Aorta (tissue), 5 donors: ENCODE measurements around the gene FANCC. TPM values are rescaled to one million over a fixed set of nuclear protein-coding genes. Genes with fewer than 3 reads are reported as not detected.
A peak's percentile ranks its signal among the peaks of the same experiment; 100 is the strongest.

Experiments
- ATAC-seq: fragments of 200-7000 bp; cut with Tn5 transposase; one replicate; pipeline ENCODE4 v1.9.1; 2022; ENCODE audit warnings: moderate library complexity; ENCODE audit not compliant: low FRiP score
- DNase-seq, 2 donors: peaks; one replicate each; pipeline ENCODE4 v3.0.0-alpha.2; 2020
- H3K27ac ChIP-seq, 2 donors: one replicate each; pipeline ENCODE4 v1.5.1; 2013; ENCODE audit warnings: low read length in 2 of 2, mild to moderate bottlenecking in 2 of 2, moderate library complexity in 2 of 2, control low read depth in 1 of 2, inconsistent platforms in 1 of 2, low read depth in 1 of 2
- H3K27me3 ChIP-seq, 2 donors: one replicate each; pipeline ENCODE4 v1.6.1; 2013; ENCODE audit warnings: control low read depth in 1 of 2, low read length in 1 of 2, mild to moderate bottlenecking in 1 of 2, moderate library complexity in 1 of 2; ENCODE audit not compliant: insufficient read depth in 2 of 2, control insufficient read depth in 1 of 2
- H3K36me3 ChIP-seq, 2 donors: one replicate each; pipeline ENCODE4 v1.6.1; 2013; ENCODE audit warnings: control low read depth in 1 of 2, low read length in 1 of 2, mild to moderate bottlenecking in 1 of 2; ENCODE audit not compliant: insufficient read depth in 2 of 2, control insufficient read depth in 1 of 2
- H3K4me1 ChIP-seq, 2 donors: one replicate each; pipeline ENCODE4 v1.6.1; 2013; ENCODE audit warnings: low read length in 2 of 2, control low read depth in 1 of 2, mild to moderate bottlenecking in 1 of 2, moderate library complexity in 1 of 2; ENCODE audit not compliant: insufficient read depth in 2 of 2, control insufficient read depth in 1 of 2
- H3K4me3 ChIP-seq, 2 donors: one replicate each; pipeline ENCODE4 v1.5.1; 2013; ENCODE audit warnings: low read length in 2 of 2, control low read depth in 1 of 2, mild to moderate bottlenecking in 1 of 2
- H3K9me3 ChIP-seq: one replicate; pipeline ENCODE4 v1.6.1; 2013; ENCODE audit warnings: mild to moderate bottlenecking, low read length; ENCODE audit not compliant: control insufficient read depth
- WGBS, 2 donors: extraction: QIAGEN DNeasy Blood & Tissue Kit; methylation state at CpG; one replicate each; pipeline ENCODE4 v1.1.7; 2013; 5-methylcytosine and 5-hydroxymethylcytosine counted together
- intact Hi-C, 2 donors: fragments of 100-400 bp; cut with DNase I; formaldehyde crosslinking; loops; one replicate each; pipeline versions ENCODE4 v1.14.2 to v1.15.0; 2022
- polyA plus RNA-seq, 2 donors: library from polyadenylated mRNA; stranded (reverse); fragments of 200-250 nt; gene quantifications; one replicate each; pipeline ENCODE4 v1.2.3, GENCODE V29; 2013
- total RNA-seq, 2 donors: library from RNA; stranded (reverse); fragmentation: NEBNext Ultra II Directional; extraction: Animal tissue kit (Norgen Biotek cat#: 25700); gene quantifications; one replicate each; pipeline ENCODE4 v1.2.1, GENCODE V29; 2021
- donor health status: healthy with polysubstance abuse.
- donor health status: Bipolar disorder and iron deficiency.
- donor health status: DM: no; HTN: no; CAD: no.
- donor health status: DM: no; HTN: no; CAD: no.
- donor health status: DM: yes; HTN: yes; CAD: no.

Gene FANCC
- total and polyA plus RNA-seq, 4 donors, result 1.5 to 10.9 (median 5.8) TPM

- Histone ChIP-seq H3K27me3 (no peaks in the 10 kb centered on the region), H3K9me3 (no peaks in the 10 kb centered on the region), H3K36me3 (no peaks in the 10 kb centered on the region), H3K27ac (no peak overlapping the region), H3K4me3 (no peak overlapping the region), H3K4me1 (peaks cover 0 to 4% of the 10 kb centered on the region in 2 donors)
- ATAC-seq, result no peak
- WGBS, 2 donors, result 73 to 83% methylated on average over 1 to 3 of the region's 3 CpGs
- intact Hi-C loops, result no loop called here
- DNase-seq, result no peak
These were observed 162.3 kb downstream of the FANCC start for GRCh38 chr9:95155220-95155619.

- H3K36me3 ChIP-seq, result no peaks in the 10 kb centered on the region
- H3K4me1 ChIP-seq, result no peaks in the 10 kb centered on the region
- ATAC-seq (no peak), DNase-seq (no peak)
- H3K27me3 ChIP-seq, result no peaks in the 10 kb centered on the region
- no peaks in the 10 kb centered on the region for H3K9me3 ChIP-seq
- H3K4me3 ChIP-seq, result no peak overlapping the region
- H3K27ac ChIP-seq, result no peak overlapping the region
- intact Hi-C loops, result no loop called here
- WGBS, 2 donors, result 95 to 97% methylated on average over 7 of the region's 7 CpGs
These were observed 166.6 kb downstream of the FANCC start for GRCh38 chr9:95150903-95151302.

- 50 to 59% methylated on average over 2 of the region's 2 CpGs for WGBS, 2 donors
- ATAC-seq, result no peak
- H3K4me3 ChIP-seq, result no peak overlapping the region
These were observed 169.3 kb downstream of the FANCC start for GRCh38 chr9:95148208-95148520.

GRCh38 chr9:95147452-95148207 lies 169.9 kb downstream of the FANCC start:
- no peak for ATAC-seq
- no peak overlapping the region for H3K4me3 ChIP-seq
- intact Hi-C loops, result no loop called here
- H3K9me3 ChIP-seq, result no peaks in the 10 kb centered on the region
- H3K27ac ChIP-seq, result no peak overlapping the region
- no peaks in the 10 kb centered on the region for H3K27me3 ChIP-seq
- DNase-seq, result no peak
- no peaks in the 10 kb centered on the region for H3K36me3 ChIP-seq
- H3K4me1 ChIP-seq, result no peaks in the 10 kb centered on the region
- WGBS, 2 donors, result 45 to 55% methylated on average over 7 of the region's 7 CpGs

More at GRCh38 chr9:95148208-95148520, 169.3 kb downstream of the FANCC start:
- Histone ChIP-seq H3K36me3 (no peaks in the 10 kb centered on the region), H3K9me3 (no peaks in the 10 kb centered on the region), H3K27ac (no peak overlapping the region), H3K4me1 (no peaks in the 10 kb centered on the region), H3K27me3 (no peaks in the 10 kb centered on the region)
- DNase-seq, result no peak
- intact Hi-C loops, result no loop called here

- no peak overlapping the region for H3K27ac ChIP-seq
- H3K9me3 ChIP-seq, result no peaks in the 10 kb centered on the region
- ATAC-seq (peak; percentile 90), DNase-seq (peak; percentile 85 to 91)
- intact Hi-C loops, result no loop called here
- no peaks in the 10 kb centered on the region for H3K4me1 ChIP-seq
- H3K27me3 ChIP-seq, result no peaks in the 10 kb centered on the region
- no peak overlapping the region for H3K4me3 ChIP-seq
- 80% methylated on average over 18 of the region's 18 CpGs for WGBS, 2 donors
- no peaks in the 10 kb centered on the region for H3K36me3 ChIP-seq
These were observed 173.6 kb downstream of the FANCC start for GRCh38 chr9:95143591-95144561.

GRCh38 chr9:95142728-95143127 lies 174.8 kb downstream of the FANCC start:
- no peaks in the 10 kb centered on the region for H3K36me3 ChIP-seq
- no peak overlapping the region for H3K4me3 ChIP-seq
- 90 to 95% methylated on average over 3 of the region's 3 CpGs for WGBS, 2 donors
- no peaks in the 10 kb centered on the region for H3K27me3 ChIP-seq
- DNase-seq (no peak), ATAC-seq (no peak)
- intact Hi-C loops, result no loop called here
- H3K9me3 ChIP-seq, result no peaks in the 10 kb centered on the region
- H3K4me1 ChIP-seq, result no peaks in the 10 kb centered on the region
- H3K27ac ChIP-seq, result no peak overlapping the region

- no peak for DNase-seq
- no peaks in the 10 kb centered on the region for H3K27me3 ChIP-seq
- intact Hi-C loops, result no loop called here
- no peaks in the 10 kb centered on the region for H3K9me3 ChIP-seq
- no peaks in the 10 kb centered on the region for H3K4me1 ChIP-seq
- no peak overlapping the region for H3K4me3 ChIP-seq
- no peak for ATAC-seq
- 95% methylated on average over 4 of the region's 4 CpGs for WGBS, 2 donors
- H3K27ac ChIP-seq, result no peak overlapping the region
- no peaks in the 10 kb centered on the region for H3K36me3 ChIP-seq
These were observed 175.2 kb downstream of the FANCC start for GRCh38 chr9:95142315-95142714.

GRCh38 chr9:95140821-95141220 lies 176.7 kb downstream of the FANCC start:
- H3K4me1 ChIP-seq, result no peaks in the 10 kb centered on the region
- no peaks in the 10 kb centered on the region for H3K9me3 ChIP-seq
- ATAC-seq (no peak), DNase-seq (no peak)
- intact Hi-C loops, result no loop called here
- no peak overlapping the region for H3K4me3 ChIP-seq
- H3K36me3 ChIP-seq, result no peaks in the 10 kb centered on the region
- 54 to 59% methylated on average over 2 of the region's 2 CpGs for WGBS, 2 donors
- no peaks in the 10 kb centered on the region for H3K27me3 ChIP-seq
- H3K27ac ChIP-seq, result no peak overlapping the region
